HG03045 (cell line): Measurements from ENCODE around the gene POU2F3.

Source experiments
- ATAC-seq: cut with Tn5 transposase; IDR thresholded peaks from one replicate; pipeline ENCODE4 v1.9.1; 2021; ENCODE audit warnings: mild to moderate bottlenecking, moderate library complexity; ENCODE audit not compliant: unreplicated experiment

The POU2F3 gene

DNA sequence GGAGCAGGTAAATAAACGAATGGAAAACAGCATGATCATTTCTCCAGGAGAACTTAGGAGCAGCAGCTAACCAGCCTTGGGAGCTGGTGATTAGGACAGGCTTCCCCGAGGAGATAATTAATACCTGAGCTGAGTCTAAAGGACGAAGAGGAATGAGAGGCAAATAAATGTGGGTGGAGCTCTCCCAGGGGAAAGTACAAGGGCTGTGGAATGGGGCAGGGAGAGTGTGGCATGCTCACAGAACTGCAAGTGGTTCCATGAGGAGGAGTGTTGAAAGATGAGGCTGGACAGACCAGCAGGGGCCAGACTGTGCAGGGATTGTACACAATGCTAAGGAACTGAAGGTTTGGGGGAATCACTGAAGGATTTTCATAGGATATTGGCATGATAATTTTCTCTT, 70.9 kb downstream of the POU2F3 start:
- no peak for ATAC-seq

DNA sequence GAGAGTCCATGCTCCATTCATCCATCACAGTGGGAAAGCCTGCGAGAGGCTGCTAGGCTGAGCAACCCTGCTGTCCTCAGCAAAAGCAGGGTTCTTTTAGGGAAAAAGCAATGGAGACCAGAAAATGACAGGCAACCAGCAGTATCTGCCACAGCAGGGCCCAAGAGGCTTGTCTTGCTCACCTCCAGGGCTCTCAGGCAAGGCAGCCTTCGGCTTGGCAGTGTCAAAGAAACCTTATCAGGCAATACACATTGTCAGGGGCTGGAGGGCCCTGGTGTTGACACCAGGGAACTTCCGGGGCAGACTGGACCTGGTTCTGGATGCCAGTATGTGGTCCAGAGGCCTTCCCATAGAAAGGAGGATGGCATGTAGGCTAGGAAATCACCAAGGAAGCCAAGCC, 74.9 kb downstream of the POU2F3 start:
- no peak for ATAC-seq

DNA sequence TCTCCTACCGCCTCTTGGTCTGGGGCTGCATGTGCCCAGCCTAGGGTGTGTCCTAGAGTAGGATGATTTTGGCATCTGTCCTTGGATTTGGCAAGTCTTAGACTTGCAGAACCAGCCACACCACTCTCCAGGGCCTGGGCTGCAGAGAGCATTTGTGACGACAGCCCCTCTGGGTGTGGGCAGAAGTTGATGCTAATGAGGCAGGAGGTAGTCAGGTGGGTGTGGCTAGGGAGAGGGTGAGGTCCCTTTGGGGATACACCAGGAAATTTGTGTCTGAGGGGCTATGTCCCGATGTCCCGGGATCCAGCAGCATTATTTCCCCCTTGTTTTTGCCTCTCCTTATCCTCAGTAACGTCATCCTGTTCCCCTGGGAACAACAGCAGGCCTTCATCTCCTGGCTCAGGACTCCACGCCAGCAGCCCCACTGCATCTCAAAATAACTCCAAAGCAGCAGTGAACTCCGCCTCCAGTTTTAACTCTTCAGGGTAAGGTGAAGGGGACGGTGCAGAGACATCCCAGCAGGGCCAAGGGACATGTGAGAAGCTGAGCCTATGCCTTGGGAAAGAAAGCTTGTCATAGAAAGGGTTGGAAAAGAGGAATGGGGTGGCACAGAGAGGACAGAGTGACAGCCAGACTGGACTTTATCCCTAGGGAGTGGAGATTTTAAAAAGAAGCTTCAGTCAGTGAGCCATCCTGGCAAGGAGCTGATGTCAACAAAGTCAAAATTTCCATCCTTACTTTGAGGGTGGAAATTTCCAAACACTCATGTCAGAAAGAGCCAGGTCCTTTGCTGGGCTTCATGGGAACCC, 77.1 kb downstream of the POU2F3 start:
- ATAC-seq = no peak

DNA sequence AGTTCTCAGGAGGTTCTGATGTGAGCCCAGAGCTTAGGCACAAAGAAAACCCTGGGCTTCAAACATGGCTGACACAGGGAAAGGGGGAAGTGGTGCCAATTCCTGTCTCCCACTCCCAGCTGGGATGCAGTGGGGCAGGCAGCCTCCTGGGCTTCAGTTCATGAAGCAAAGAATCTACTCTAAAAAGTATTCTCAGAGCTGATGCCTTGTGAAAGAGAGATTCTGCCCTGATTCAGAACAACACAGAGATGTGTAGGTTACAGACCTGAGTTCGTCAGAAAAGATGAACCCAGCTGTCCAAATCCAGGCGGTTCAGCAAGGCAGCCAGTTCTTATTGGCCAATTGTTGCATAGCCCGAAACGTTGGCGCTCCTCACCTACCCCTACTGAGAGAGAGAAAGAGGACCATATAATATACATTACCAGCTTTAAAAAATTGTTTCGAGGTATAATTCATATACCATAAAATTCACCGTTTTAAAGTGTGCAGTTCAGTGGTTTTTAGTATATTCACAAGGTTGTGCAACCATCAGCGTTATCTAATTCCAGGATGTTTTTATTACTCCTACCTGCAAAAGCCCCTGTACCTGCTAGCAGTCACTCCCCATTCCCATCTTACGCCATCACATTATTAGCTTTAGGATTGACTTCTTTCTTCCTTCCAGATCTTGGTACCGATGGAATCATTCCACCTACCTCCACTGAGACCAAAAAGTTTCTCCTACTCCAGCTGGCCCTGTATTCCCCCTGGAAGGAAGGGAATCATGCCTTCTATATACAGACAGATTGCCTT, 77.9 kb downstream of the POU2F3 start:
- ATAC-seq = no peak

DNA sequence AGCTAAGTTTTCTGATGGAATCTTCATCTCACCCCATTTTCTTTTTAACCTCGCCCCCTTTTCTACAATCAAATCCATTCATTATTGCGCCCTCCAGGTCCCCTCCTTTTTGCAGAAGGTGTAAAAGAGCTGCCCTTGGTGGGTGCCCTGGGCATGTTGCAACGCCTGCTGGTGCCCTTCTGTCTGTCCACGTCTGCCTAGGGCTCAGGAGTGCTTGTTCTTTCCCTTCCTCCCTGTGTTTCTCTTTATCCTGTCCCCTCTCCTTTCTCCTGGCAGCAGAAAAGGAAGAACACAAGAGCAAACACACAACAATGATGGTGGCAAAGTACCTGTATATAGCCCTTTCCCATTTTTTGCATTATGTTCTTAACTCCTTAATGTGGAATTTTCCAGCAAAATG, 79.0 kb downstream of the POU2F3 start:
- no peak for ATAC-seq

DNA sequence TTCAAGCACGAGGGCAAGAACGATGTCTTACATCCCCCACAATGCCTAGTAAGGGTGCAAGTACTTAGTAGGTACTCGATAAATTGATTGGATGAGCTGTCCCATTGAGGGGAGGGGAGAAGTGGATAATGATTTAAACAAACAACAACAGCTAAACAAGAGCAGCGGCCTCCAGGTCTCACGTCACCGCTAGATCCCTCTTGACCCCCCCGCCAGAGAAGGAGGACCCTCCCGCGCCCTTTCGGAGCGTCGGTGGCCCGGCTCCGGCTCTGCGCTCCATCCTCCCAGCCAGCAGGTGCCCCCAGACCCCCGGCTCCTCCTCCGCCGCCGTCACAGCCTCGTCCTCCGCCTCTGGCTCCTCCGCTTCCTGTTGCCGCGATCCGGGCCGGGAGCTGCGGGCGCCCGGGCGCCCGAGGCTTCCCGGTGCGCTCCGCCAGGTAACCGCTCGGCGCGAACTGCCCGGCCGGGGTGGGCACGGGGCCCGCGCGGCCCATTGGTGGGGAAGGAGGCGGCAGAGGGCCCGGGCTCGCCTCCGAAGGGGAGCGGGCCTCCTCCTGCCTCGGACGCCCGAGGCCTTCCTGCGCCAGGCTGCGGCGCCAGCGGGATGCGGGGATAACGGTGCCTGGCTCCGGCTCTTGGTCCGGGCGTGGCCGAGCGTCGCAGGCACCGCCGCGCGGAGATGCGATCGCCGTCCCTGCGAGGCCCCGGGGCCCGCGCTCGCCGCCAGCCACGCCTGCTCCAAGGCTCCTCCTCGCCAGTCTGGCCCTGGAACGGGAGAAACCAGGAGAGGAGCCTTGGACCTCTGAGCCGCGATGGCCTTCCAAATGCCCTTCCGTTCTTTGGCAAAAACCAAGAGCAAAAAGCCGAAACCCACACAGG, 85.2 kb downstream of the POU2F3 start, which contains the start of gene TLCD5:
Gene TLCD5, plus strand, starts transcription at position 368 of the 879 bp plus-strand sequence. CDS start 2,143 bp downstream, outside the sequence.
- no peak for ATAC-seq

DNA sequence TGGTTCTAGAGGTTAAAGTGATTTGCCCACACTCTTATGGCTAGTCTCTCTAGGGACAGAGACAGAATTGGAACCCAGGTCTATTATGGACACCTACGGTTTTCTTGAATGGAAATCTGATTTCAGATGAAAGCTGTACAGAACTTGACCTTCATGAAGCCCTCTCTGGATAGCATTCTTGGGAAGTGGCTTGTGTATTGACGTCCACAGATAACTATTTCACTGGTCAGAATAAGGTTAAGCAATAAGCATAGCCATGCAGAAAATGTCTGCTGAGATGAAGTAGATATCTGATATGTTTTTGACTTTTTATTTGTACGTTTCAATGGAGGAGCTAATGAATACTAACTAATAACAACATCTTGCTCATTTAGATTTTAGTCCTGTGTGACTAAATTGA, 86.3 kb downstream of the POU2F3 start:
- ATAC-seq = no peak

DNA sequence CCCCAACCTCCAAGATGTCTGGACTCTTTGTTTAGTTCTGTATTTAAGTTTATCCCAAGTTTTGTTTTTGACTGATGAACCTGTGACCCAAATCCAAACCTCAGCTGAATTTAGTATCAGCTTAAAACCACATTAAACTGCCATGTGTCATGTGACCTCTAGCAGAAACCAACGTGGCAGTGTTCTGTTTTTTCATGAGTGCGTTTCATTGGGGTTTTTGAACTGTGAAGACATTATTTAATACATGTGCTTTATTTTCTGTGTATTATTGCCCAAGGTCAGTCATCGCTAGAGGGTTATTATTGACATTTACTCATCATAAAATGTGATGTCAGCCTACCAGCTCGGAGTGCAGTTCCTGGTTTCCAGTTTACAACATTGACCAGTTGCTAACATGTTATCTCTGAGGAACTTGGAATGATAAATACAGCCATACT, 86.9 kb downstream of the POU2F3 start:
- ATAC-seq = no peak

DNA sequence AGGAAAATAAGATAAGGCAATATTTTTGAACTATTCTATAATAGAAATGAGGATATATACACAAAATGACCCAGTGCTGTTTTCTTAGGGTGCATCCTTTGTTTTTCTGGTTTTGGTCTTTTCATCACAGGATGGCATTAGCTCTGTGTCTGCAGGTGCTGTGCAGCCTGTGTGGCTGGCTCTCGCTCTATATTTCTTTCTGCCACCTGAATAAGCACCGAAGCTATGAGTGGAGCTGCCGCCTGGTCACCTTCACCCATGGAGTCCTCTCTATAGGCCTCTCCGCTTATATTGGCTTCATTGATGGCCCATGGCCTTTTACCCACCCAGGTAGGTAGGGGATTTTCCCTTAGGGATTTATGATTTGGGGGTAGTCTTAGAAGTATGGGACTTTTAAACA, 87.4 kb downstream of the POU2F3 start:
- ATAC-seq = no peak

DNA sequence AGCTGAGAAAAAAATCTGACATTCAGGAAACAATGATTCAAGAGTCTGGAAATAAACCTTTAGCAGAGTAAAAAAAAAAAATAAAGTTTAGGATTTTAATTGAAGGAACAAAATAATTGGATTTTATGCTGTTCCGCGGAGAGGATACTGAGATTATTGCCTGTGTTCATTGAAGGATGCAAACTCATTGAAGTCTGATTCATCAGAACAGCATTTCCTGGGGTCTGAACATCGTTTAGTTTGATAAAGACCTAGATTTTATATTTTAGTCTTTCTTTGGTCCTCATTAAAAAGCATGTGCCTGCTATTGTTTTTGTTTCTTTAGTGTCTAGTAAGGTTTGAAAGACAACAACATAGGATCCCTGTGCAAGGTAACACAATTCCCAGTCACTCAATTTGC, 89.6 kb downstream of the POU2F3 start:
- ATAC-seq = no peak

DNA sequence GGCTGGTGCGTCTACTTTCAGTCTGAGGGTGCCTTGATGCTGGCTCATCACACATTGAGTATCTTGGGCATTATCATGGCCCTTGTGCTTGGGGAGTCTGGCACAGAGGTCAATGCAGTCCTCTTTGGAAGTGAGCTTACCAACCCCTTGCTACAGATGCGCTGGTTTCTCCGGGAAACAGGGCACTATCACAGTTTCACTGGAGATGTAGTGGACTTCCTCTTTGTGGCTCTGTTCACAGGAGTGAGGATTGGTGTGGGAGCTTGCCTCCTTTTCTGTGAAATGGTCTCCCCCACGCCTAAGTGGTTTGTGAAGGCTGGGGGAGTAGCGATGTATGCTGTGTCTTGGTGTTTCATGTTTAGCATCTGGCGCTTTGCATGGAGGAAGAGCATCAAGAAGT, 90.1 kb downstream of the POU2F3 start:
- no peak for ATAC-seq

DNA sequence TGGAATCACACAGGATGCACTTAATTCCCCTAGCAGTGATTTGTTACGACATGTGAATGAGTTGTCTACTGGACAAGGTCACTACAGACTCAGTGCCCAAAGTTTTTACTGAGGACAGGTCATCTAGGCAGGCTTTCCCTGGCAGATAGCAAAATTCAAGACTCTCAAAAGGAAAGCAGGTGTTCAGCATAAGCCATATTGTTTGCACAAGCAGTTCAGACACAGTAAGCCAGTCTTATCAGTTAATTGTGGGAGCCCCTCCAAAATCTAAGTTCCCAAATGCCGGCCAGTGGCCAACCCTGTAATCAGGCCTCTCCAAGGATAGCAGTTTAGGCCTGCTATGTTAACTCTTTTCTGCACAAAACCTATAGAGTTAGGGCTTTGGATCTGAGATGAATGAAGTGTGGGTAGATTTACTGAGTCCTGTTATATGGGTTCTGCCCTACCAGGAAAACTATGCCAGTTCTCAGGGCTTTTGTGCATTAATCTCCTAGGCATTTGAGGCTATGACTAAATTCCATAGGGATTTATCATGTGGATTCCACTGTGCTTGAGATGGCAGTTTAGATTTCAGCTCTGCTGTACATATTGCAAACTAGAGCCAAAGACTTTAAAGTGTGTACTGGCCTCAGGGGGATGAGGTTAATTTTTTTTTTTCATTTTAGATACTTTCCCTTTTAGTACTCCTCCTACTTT, 91.5 kb downstream of the POU2F3 start:
- no peak for ATAC-seq

DNA sequence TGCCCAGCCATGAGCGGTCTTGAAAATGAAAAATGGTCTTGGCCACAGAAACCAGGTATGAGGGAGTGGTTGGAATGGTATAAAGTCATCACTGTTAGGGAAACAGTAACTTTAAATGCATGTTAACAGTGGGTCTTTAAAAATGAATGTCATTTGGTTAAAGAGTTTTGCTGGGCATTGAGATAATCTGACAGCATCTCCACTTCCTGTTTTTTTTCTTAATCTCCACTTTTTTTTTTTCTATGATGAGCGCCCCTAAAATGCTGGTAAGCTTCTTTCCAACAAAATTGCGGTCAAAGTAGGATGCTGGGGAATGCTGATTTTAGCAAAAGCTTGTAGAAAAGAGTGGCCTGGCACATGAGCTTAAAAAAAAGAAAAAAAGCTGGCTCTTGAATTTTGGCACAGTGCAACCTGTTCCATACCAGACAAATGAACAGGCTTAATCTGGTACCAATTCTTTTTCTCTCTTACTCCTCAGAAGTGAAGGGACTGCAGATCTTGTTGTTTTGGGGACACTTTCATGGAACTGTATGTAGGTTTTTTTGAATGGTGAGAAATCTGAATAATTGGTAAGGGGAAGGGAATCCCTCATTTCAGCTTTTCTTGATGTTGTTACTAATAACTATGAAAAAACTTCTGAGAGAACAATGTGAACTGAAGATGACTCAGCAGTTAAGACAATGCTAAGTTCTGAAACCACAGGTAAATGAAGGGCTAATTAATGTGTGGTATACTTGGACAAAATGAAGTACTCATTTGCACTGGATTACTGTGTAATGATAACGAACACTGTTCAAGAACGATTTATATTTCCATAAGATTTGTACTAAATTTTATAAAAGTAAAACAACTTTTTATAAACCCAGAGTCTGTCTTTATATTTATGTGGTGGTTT, 93.1 kb downstream of the POU2F3 start:
- ATAC-seq = no peak

DNA sequence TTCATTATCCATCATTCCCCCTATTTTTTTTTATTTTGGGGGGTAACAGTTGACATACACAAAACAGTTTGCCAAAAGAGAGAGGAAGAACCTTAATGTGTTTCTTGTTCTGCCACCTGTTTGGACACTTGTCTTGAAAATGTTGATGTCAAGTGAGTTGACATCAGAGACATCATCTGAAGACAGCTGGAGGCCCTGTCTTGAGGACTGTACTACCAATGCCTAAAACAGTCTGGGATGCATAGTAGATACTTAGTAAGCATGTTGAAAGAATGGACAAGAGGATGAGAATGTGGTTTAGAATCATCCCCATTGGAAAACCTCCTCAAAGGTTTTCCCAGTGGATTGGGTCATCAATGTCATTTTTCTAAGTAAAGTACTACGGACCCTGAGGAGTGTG, 93.9 kb downstream of the POU2F3 start:
- no peak for ATAC-seq

DNA sequence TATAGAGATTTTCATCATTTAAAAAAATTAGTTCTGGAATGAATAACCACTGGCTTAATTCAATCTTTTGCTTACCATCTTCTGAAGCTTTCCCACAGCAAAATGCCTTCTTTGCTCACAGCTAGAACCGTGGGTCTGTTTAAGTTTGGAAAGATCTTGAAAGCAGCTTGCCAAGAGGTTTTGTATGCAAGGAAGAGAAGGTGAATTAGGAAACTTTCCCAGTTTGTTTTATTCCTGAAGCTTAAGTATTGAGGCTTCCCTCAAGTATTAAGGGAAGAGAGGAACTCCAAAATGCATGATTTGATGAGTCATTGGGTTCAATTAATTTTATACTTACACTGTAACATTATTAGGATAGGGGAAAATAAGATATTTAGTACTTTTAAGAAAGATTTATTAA, 94.4 kb downstream of the POU2F3 start:
- no peak for ATAC-seq

DNA sequence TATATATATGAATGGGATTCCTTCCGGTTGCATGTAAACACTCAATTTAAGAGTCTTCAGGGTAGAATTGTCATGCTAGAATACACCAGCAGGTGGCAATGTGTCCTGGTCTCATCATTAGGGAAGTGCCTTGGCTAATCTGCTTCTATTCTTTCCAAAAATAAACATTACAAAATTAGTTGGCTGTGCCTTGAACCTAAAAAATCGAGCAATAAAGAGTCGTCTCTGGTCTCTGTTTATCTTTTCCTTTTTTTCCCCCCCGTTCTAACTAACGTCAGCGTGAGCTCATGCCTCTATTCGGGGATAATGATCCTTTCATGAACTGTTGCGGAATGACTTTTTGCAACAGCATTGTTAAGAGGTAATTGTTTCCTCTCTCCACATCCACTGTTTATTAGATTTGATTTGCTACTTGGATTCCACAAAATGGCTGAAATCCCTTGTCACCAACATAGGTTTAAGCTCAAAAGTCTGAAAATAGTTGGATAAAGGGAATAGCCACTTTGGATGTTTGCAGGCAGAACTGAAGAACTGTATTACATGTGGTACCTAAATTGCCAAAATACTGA, 95.0 kb downstream of the POU2F3 start:
- ATAC-seq = no peak

DNA sequence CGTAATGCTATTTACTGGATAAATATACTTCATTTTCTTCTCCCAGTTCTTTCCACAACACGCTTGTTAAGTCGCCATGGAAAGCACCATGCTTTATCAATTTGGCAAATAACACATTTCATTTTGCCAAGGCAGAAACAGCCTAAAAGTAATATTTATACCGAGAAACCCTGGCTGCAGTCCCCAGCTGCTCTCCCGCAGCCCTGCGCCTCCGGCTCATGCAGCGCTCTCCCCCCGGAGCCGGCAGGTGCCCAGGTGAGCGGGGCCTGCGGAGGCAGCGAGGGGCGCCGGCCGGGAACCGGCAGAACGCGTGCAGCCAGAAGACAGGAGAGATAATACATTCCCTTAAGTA, 95.6 kb downstream of the POU2F3 start:
- ATAC-seq = peak; percentile 33

DNA sequence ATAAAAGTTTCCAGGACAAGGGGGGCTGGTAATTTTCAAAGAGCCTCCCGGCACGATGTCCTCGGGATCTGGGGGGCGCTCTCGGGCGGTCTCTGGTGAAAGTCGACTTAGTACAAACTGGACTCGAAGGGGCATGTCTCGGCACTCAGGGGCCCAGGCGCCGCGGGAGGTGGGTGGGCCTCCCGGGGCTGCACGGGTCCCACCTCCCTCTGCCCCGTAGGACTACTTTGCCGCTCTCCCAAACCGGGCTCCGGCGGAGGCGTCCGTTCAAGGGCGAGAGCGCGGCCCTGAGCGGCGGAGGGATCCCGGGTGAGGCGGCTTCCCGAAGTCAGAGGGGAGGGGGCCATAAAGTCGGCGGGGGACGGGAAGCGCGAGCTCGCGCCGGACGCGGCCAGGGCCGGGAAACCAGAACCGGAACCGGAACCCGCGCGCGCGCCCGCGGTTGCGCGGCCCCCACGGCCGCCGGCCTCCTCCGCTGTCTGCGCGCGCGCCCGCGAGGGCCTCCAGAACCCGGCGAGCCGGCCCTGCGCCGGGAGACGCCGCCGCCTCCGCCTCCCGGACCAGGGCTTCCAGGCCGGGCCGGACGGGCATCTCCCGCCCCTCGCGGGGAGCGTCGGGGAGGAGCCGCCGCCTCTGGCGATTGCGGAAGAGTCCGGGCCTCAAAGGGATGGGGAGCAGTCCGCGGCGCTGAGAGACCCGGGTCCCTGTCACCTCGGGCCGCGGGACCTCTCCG, 96.1 kb downstream of the POU2F3 start, which contains the start of gene ARHGEF12:
Gene ARHGEF12, plus strand, starts transcription at position 506 of the 733 bp plus-strand sequence. CDS start 831 bp downstream, outside the sequence.
- peak; percentile 75 for ATAC-seq
